HG03066 (cell line): ENCODE measurements around the gene CLEC16A.

Experiments
- ATAC-seq: cut with Tn5 transposase; IDR thresholded peaks from one replicate; pipeline ENCODE4 v1.9.1; 2021; ENCODE audit warnings: low read depth; ENCODE audit not compliant: unreplicated experiment

Gene CLEC16A

GRCh38 chr16:11181899-11182279 lies 237.5 kb downstream of the CLEC16A start:
- no peak for ATAC-seq

- ATAC-seq = no peak
Measured at GRCh38 chr16:11182411-11182810, 238.0 kb downstream of the CLEC16A start.

GRCh38 chr16:11183035-11183812 lies 238.9 kb downstream of the CLEC16A start:
- no peak for ATAC-seq

GRCh38 chr16:11183951-11184350 lies 239.6 kb downstream of the CLEC16A start:
- ATAC-seq = no peak

GRCh38 chr16:11187522-11188023 lies 243.2 kb downstream of the CLEC16A start:
- ATAC-seq = no peak

GRCh38 chr16:11188801-11189740 lies 244.7 kb downstream of the CLEC16A start:
- ATAC-seq = no peak

- ATAC-seq = no peak
Measured at GRCh38 chr16:11190588-11191560, 246.5 kb downstream of the CLEC16A start.

GRCh38 chr16:11191665-11192064 lies 247.3 kb downstream of the CLEC16A start:
- ATAC-seq = no peak

GRCh38 chr16:11193494-11193893 lies 249.1 kb downstream of the CLEC16A start:
- no peak for ATAC-seq

- no peak for ATAC-seq
Measured at GRCh38 chr16:11194913-11195312, 250.5 kb downstream of the CLEC16A start.

- no peak for ATAC-seq
Measured at GRCh38 chr16:11196286-11196828, 252.0 kb downstream of the CLEC16A start.

GRCh38 chr16:11198375-11198774 lies 254.0 kb downstream of the CLEC16A start:
- ATAC-seq = no peak

GRCh38 chr16:11198828-11199227 lies 254.5 kb downstream of the CLEC16A start:
- no peak for ATAC-seq

- no peak for ATAC-seq
Measured at GRCh38 chr16:11200592-11200991, 256.2 kb downstream of the CLEC16A start.

GRCh38 chr16:11201498-11202259 lies 257.3 kb downstream of the CLEC16A start:
- ATAC-seq = no peak

- no peak for ATAC-seq
Measured at GRCh38 chr16:11202260-11203091, 258.1 kb downstream of the CLEC16A start.

- no peak for ATAC-seq
Measured at GRCh38 chr16:11203111-11203623, 258.8 kb downstream of the CLEC16A start.

- no peak for ATAC-seq
Measured at GRCh38 chr16:11204513-11205047, 260.2 kb downstream of the CLEC16A start.
